Uterine smooth muscle cell (primary cell): ENCODE results near the gene ZNF728. TPM values are rescaled to one million over a fixed set of nuclear protein-coding genes. Genes with fewer than 3 reads are reported as not detected.

Source experiments
- total RNA-seq: library from RNA; depleted of rRNA; stranded (reverse); fragments of >200 nt; gene quantifications from 2 replicates; pipeline ENCODE4 v1.2.3, GENCODE V29; 2014

The ZNF728 gene
- 0.12 TPM in 1 of 2 replicates, not detected in the other for total RNA-seq

DNA sequence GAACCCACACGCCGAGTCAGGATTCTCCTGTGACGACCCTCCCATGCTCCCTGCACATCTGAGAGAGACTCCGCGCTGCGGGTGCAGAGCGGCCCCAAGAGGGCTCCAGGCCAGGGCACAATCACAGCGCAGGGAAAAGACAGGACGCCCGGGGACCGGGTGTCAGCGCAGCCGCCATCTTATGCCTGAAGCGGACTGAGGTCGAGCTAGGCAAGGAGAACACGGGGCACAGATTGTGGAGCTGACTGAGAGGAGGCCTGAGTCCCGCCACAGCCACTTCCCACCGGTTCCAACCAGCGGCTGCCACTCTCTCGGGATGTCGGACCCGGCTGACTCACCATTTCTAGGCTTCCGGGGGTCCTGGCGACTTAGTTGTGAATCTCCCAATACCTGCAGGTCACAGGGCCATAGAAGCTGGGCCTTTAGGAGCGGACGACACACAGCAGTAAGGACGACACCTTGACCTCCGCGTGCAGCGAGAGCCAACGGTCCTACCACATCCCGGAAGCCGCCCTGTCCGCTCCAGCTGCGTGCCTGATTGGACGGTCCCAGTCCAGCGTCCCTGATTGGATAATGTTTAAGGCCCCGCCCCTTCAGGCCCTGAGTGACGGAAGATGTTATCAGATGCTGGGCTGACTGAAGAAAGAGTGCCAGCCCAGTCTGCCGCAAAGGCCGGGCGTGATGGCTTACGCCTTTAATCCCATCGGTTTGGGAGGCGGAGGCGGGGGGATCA, at the start of gene ZNF728:
Gene ZNF728 (minus strand): TSS at position 487 of the 733 bp plus-strand sequence. CDS start 146 bp downstream, at position 341.

Other genes starting within 250 kb of the ZNF728 start
- under 0.01 TPM in 1 of 2 replicates, not detected in the other for gene ZNF99, start 219.0 kb downstream of the ZNF728 start, total RNA-seq
- gene ZNF723, start 170.9 kb downstream of the ZNF728 start, total RNA-seq, result under 0.01 TPM in 1 of 2 replicates, not detected in the other
- 1.4 and 1.9 TPM in 2 replicates for gene ZNF730, start 113.8 kb upstream of the ZNF728 start, total RNA-seq
- gene ZNF724, start 247.2 kb upstream of the ZNF728 start, total RNA-seq, result 4.2 and 11.6 TPM in 2 replicates